Muscle of leg (tissue), 11 donors: ENCODE measurements around the gene CCDC39. TPM values are rescaled to one million over a fixed set of nuclear protein-coding genes. Genes with fewer than 3 reads are reported as not detected.
A peak's percentile ranks its signal among the peaks of the same experiment; 100 is the strongest.
"Not testable (repeated sequence)": the region's sequence is repeated elsewhere in the genome, so short reads cannot be mapped to it uniquely, and the experiment has no call there.

ENCODE experiments used
- DNase-seq: peaks from one replicate; pipeline ENCODE4 v3.0.0; 2013
- H3K27ac ChIP-seq: one replicate; pipeline ENCODE4 v1.5.1; 2013; ENCODE audit warnings: mild to moderate bottlenecking, low read length, control low read depth
- H3K27me3 ChIP-seq: one replicate; pipeline ENCODE4 v1.6.1; 2013; ENCODE audit warnings: low read length; ENCODE audit not compliant: control insufficient read depth, insufficient read depth
- H3K36me3 ChIP-seq: one replicate; pipeline ENCODE4 v1.6.1; 2013; ENCODE audit warnings: low read length; ENCODE audit not compliant: control insufficient read depth, insufficient read depth
- H3K4me1 ChIP-seq: one replicate; pipeline ENCODE4 v1.6.1; 2013; ENCODE audit warnings: low read length; ENCODE audit not compliant: control insufficient read depth, insufficient read depth
- H3K4me3 ChIP-seq: one replicate; pipeline ENCODE4 v1.5.1; 2013; ENCODE audit warnings: low read length, control low read depth
- H3K9me3 ChIP-seq: replicated peaks from 2 replicates; pipeline ENCODE4 v1.6.1; 2013; ENCODE audit warnings: low read depth, low read length; ENCODE audit not compliant: control insufficient read depth
- WGBS: methylation state at CpG from one replicate; pipeline ENCODE4 v1.1.5; 2013; ENCODE audit warnings: missing lambda C conversion rate; ENCODE audit not compliant: insufficient coverage; 5-methylcytosine and 5-hydroxymethylcytosine counted together
- polyA plus RNA-seq, 8 donors: library from polyadenylated mRNA; unstranded; fragments of 120-200 nt; gene quantifications; one replicate each; pipeline versions ENCODE4 v1.2.1 to v1.2.3, GENCODE V29; 2013; ENCODE audit warnings: inconsistent platforms in 1 of 8, low replicate concordance in 1 of 8; ENCODE audit not compliant: insufficient read length in 8 of 8, insufficient read depth in 1 of 8
- total RNA-seq: library from RNA; stranded (reverse); fragments of 120-200 nt; gene quantifications from one replicate; pipeline ENCODE4 v1.2.4, GENCODE V29; 2013

CCDC39 gene
- total and polyA plus RNA-seq, 9 donors: 0.59 to 4.6 (median 1.9) TPM; not detected in 1

- Histone ChIP-seq H3K9me3 (no peaks in the 10 kb centered on the region), H3K4me1 (peaks cover 2% of the 10 kb centered on the region), H3K27me3 (peaks cover 10% of the 10 kb centered on the region), H3K4me3 (no peak overlapping the region), H3K27ac (no peak overlapping the region), H3K36me3 (peaks cover 4% of the 10 kb centered on the region)
- 94% methylated on average over 14 of the region's 15 CpGs for WGBS
- no peak for DNase-seq
Observed at GRCh38 chr3:180600473-180600872, 78.8 kb downstream of the CCDC39 start.

DNA sequence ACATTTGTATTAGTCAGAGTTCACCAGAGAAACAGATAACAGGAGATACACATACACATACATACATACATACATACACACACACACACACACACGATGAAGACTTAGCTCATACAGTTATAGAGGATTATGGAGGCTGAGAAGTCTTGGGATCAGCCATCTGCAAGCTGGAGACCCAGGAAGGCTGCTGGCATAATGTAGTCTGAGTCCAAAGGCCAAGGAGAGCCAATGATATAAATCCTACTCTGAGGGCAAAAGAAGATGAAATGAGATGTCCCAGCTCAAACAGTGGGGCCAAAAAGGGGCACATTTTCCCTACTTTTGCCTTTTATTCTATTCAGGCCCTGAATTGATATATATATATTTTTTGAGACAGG, 83.7 kb downstream of the CCDC39 start:
- H3K36me3 ChIP-seq: no peaks in the 10 kb centered on the region
- H3K27me3 ChIP-seq: peaks cover 8% of the 10 kb centered on the region
- H3K4me3 ChIP-seq: no peak overlapping the region
- no CpG with 5 or more reads among the region's 1 CpG for WGBS
- H3K9me3 ChIP-seq: no peaks in the 10 kb centered on the region
- DNase-seq: no peak
- no peak overlapping the region for H3K27ac ChIP-seq
- no peaks in the 10 kb centered on the region for H3K4me1 ChIP-seq

DNA sequence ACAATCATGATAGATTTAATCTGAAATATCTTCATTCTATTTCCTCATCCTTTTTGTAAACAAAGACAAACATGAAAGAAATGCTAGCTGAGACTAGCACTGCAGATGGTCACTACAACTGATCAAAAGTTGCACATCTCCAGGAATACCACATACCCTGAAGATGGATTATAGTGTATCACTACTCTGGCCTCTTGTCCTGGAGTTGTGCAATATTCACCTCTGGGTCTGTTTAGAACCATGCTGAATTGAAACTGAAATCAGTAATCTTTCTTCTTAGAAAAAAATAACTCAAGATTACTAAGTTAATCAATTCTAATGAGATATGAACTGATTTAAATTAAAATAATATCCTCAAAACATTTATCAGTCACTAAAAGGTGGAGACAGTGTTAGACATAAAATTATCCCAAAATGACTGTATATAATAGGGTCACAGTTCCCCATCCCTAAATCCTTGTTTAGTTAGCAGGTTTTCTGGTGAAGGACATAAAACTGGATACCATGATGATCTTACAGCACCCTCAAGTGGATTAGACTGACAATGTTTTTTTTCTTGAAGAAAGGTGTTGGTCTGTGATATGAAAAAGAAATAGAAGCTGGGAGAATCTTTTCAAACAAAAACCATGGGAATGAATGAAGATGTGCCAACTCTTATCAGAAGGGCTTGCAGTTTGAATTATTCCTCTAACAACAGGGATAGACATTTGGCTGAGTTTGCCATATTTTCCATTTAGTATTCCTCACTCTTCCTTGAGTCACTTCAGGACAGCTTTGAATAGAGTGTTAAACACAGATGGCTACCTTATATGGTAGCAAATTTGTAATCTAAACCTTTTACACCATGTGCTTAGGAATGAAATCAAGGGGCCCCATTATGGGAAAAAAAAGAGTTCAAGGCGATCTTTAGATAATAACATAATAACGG, 84.4 kb downstream of the CCDC39 start:
- no peak overlapping the region for H3K27ac ChIP-seq
- H3K27me3 ChIP-seq: peaks cover 6% of the 10 kb centered on the region
- WGBS: no CpG with 5 or more reads among the region's 2 CpGs
- H3K4me3 ChIP-seq: no peak overlapping the region
- no peaks in the 10 kb centered on the region for H3K9me3 ChIP-seq
- peak; percentile 12 for DNase-seq
- H3K36me3 ChIP-seq: no peaks in the 10 kb centered on the region
- H3K4me1 ChIP-seq: no peaks in the 10 kb centered on the region

- H3K27ac ChIP-seq, H3K27me3 ChIP-seq, H3K4me3 ChIP-seq, H3K4me1 ChIP-seq, DNase-seq, H3K36me3 ChIP-seq, H3K9me3 ChIP-seq: not testable (repeated sequence)
- WGBS: no CpG with 5 or more reads among the region's 7 CpGs
Observed at GRCh38 chr3:180593631-180594030, 85.7 kb downstream of the CCDC39 start.

DNA sequence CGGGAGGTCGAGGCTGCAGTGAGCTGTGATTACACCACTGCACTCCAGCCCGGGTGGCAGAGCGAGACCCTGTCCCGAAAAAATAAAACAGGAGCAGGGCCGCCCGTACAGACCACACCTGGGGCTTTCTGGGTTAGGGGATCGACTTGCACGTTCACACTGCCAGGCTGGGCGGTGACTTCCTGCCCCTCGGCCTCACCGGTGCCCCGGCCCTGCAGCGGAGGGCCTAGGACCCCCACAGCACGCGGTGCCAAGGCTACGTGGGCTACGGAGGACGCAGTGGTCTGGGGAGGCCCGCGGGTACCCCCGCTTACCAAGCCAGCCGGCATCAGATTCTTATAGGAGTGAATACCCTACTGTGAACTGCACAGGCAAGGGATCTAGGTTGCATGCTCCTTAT, 88.9 kb downstream of the CCDC39 start:
- Histone ChIP-seq H3K9me3 (no peaks in the 10 kb centered on the region), H3K36me3 (no peaks in the 10 kb centered on the region), H3K4me3 (no peak overlapping the region), H3K27me3 (no peaks in the 10 kb centered on the region), H3K4me1 (no peaks in the 10 kb centered on the region), H3K27ac (no peak overlapping the region)
- DNase-seq: no peak
- 85% methylated on average over 23 of the region's 23 CpGs for WGBS

- Histone ChIP-seq H3K27me3 (no peaks in the 10 kb centered on the region), H3K27ac (no peak overlapping the region), H3K4me1 (no peaks in the 10 kb centered on the region), H3K36me3 (no peaks in the 10 kb centered on the region), H3K4me3 (no peak overlapping the region), H3K9me3 (no peaks in the 10 kb centered on the region)
- no peak for DNase-seq
- no CpG with 5 or more reads among the region's 1 CpG for WGBS
Observed at GRCh38 chr3:180580934-180581333, 98.4 kb downstream of the CCDC39 start.

DNA sequence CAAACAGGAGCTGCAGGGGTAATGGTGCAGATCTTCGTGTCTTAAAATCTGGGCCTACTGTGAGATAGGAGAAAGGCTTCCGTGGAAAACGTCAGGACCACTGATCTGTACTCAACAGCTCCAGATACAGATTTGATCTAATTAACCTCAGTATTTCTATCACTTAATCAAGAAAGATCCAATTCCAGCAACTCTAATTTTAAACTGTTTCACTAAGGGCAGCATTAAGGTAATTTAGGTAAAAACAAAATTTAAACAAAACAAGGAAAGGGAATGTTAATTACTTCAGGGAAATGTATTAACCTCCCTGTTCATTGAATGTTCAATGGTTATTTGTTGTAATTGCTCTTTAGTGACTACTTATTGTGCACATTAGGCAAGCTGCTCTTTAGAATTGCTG, 103.7 kb downstream of the CCDC39 start:
- H3K36me3 ChIP-seq: no peaks in the 10 kb centered on the region
- H3K9me3 ChIP-seq: no peaks in the 10 kb centered on the region
- no peaks in the 10 kb centered on the region for H3K4me1 ChIP-seq
- H3K27ac ChIP-seq: no peak overlapping the region
- no CpG with 5 or more reads among the region's 3 CpGs for WGBS
- H3K4me3 ChIP-seq: no peak overlapping the region
- H3K27me3 ChIP-seq: no peaks in the 10 kb centered on the region
- no peak for DNase-seq

DNA sequence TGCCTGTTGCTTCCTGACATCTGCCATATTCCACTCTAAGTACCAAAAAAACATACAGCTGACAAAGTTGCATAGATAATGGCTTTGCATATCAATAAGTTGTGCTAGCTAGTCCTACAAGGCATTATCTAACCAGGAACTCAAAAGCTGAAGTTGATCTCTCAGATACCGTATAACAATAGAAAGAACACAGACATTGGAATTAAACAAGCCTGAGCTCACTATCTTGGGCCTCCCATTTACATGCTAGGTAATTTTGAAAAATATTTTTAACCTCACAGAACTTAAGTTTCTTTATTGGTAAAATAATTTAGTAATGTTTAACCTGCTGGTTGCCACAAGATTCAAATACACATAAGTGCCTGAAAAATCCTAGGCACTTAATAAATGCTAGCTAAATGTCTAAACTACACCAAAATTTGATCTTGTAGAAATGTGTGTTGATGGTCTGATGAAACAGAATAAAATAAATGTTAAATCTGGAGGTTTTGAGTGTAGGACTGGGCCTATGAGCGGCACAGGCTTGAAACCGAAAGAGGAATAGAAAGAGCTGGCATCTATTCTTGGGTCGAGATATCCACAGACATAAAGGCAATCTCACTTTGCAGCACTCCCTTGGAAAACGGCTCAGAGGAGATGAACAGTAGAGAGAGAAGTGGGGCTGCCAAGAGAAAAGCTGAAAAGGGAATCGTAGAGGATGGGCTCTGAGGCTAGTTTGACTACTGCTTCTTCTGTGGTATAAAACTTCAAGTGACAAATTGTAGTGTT, 107.3 kb downstream of the CCDC39 start:
- Histone ChIP-seq H3K4me3 (no peak overlapping the region), H3K27me3 (no peaks in the 10 kb centered on the region), H3K9me3 (no peaks in the 10 kb centered on the region), H3K27ac (no peak overlapping the region), H3K4me1 (no peaks in the 10 kb centered on the region), H3K36me3 (no peaks in the 10 kb centered on the region)
- WGBS: 47% methylated on average over 2 of the region's 6 CpGs
- no peak for DNase-seq

GRCh38 chr3:180570238-180570637, 109.1 kb downstream of the CCDC39 start:
- H3K4me3 ChIP-seq: no peak overlapping the region
- WGBS: no CpG with 5 or more reads among the region's 4 CpGs
- H3K27ac ChIP-seq: no peak overlapping the region
- no peaks in the 10 kb centered on the region for H3K4me1 ChIP-seq
- H3K9me3 ChIP-seq: no peaks in the 10 kb centered on the region
- no peak for DNase-seq
- H3K36me3 ChIP-seq: no peaks in the 10 kb centered on the region
- H3K27me3 ChIP-seq: no peaks in the 10 kb centered on the region

- Histone ChIP-seq H3K9me3 (peaks cover 3% of the 10 kb centered on the region), H3K36me3 (no peaks in the 10 kb centered on the region), H3K4me1 (no peaks in the 10 kb centered on the region), H3K27me3 (no peaks in the 10 kb centered on the region), H3K4me3 (no peak overlapping the region), H3K27ac (no peak overlapping the region)
- DNase-seq: no peak
- no CpG with 5 or more reads among the region's 2 CpGs for WGBS
Observed at GRCh38 chr3:180564676-180565075, 114.6 kb downstream of the CCDC39 start.
